Epithelial cell of prostate (primary cell): ENCODE measurements around the gene KCNMA1.
A peak's percentile ranks its signal among the peaks of the same experiment; 100 is the strongest.

Source experiments
- DNase-seq: peaks from one replicate; pipeline ENCODE4 v3.0.0-alpha.2; 2011; ENCODE audit warnings: low read depth, low spot score
- H3K27ac ChIP-seq: fragments of 450-650 bp; 2 replicates; pipeline ENCODE4 v1.5.1; 2017; ENCODE audit warnings: mild to moderate bottlenecking

KCNMA1 gene

DNA sequence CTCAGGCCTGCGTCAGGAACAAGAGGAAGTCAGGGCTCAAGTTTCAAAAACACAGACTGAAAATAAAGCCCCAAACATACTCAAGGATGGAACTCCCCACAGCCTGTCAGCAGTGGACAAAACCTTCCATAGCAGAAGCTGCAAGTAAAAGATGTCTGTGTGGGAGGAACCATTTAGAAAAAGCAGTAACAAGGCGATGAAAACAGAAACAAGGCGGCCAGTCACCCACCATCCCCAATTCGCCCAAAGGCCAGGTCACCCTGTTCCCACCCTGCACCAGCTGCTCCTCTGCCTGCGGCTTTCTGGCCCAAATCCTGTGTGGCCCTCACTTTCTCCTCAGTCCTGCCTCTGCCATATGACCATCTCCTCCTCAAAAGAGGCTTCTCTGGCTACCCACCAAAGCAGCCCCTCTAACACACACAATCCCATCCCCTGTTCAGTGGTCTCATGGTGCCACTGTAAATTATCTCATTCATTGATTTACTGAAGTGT is 27.8 kb downstream of the KCNMA1 start:
- H3K27ac ChIP-seq = no peak overlapping the region
- DNase-seq = no peak

- DNase-seq = no peak
- H3K27ac ChIP-seq = no peak overlapping the region
These were observed 29.3 kb downstream of the KCNMA1 start for GRCh38 chr10:77608281-77608680.

DNA sequence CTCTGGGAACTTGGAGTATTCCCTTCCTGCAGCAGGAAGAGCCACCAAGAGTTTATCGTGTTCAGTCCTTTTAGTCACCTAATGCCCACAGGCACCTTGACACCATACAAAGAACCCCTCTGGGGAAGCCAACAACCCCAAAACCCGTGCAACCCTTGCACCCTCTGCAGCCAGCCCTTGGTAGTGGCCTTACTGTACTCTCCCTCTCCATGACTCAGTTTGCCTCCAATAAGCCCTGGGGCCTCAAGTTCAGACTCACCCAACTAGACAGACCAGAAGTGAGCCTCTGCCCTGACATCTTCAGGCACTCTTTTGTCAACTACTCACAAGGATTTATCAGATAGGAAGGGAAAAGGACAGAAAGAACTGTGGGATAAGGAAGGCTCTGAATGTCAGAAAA is 30.9 kb downstream of the KCNMA1 start:
- no peak overlapping the region for H3K27ac ChIP-seq
- DNase-seq = peak; percentile 68

DNA sequence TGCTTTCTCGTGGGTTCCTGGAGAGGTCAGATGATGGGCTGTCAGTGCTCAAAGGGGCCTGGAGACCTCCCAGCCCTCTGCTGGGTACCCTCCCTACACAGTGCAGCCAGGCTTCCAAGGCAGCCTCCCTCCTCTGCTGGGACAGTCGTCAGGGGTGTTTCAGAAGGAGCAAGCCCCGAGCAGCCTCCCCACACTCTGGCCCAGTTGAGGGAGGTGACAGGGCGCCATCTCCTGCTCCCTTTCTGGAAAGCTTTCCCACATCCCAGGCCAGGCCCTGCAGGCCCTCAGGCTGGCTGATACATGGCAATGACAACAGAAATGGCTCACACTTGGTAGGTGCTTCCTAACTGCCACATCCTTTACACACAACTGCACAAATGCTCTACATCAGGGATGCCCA is 32.1 kb downstream of the KCNMA1 start:
- DNase-seq = no peak

GRCh38 chr10:77604941-77605351 is 32.7 kb downstream of the KCNMA1 start:
- DNase-seq = no peak
- no peak overlapping the region for H3K27ac ChIP-seq

More for the DNA sequence above, 32.1 kb downstream of the KCNMA1 start:
- no peak overlapping the region for H3K27ac ChIP-seq

- no peak for DNase-seq
- H3K27ac ChIP-seq = peak overlapping the region; percentile 42
These were observed 33.5 kb downstream of the KCNMA1 start for GRCh38 chr10:77604063-77604462.

DNA sequence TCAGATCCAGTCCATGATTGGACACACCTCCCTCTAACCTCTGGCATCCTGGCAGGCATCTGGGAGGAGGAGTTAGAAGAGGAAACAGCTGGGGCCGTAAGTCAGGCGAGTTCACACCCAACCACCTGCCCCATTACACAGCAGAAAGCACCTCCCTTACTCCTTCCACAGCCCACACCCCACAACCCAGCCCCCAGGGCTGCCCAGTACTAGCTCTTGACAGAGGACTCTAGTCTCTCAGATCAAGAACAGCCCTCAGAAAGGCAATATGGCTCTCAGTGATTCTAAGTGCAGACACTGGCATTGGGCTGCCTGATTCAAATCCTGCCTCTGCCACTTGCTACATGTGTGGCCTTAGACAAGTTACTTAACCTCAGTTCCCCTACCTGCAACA is 34.1 kb downstream of the KCNMA1 start:
- H3K27ac ChIP-seq = peak overlapping the region; percentile 42
- no peak for DNase-seq

- peak overlapping the region; percentile 42 for H3K27ac ChIP-seq
- DNase-seq = no peak
These were observed 34.6 kb downstream of the KCNMA1 start for GRCh38 chr10:77602913-77603533.

GRCh38 chr10:77602231-77602912 is 35.2 kb downstream of the KCNMA1 start:
- DNase-seq = no peak
- H3K27ac ChIP-seq = no peak overlapping the region

DNA sequence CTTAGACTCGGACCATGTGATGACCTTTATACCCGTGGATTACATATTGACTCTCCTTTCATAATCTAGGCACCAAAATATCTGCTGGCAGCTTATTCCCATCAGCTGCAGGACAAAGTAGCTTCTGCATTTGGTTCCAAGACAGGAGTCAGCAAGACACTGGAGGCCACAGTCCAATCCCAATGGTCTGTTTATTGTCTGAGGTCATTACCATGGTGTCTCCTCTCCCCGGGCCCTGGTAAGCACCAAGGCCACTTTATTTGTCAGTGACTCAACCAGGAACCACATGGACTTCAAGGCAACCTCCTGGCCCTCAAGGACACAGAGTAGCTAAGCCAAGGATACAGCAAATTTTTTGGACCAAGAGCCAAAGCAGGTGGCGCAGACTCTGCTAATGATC is 36.1 kb downstream of the KCNMA1 start:
- no peak for DNase-seq
- H3K27ac ChIP-seq = no peak overlapping the region

GRCh38 chr10:77600640-77601039 is 37.0 kb downstream of the KCNMA1 start:
- no peak for DNase-seq
- no peak overlapping the region for H3K27ac ChIP-seq

- no peak for DNase-seq
- no peak overlapping the region for H3K27ac ChIP-seq
These were observed 38.0 kb downstream of the KCNMA1 start for GRCh38 chr10:77599651-77600050.

DNA sequence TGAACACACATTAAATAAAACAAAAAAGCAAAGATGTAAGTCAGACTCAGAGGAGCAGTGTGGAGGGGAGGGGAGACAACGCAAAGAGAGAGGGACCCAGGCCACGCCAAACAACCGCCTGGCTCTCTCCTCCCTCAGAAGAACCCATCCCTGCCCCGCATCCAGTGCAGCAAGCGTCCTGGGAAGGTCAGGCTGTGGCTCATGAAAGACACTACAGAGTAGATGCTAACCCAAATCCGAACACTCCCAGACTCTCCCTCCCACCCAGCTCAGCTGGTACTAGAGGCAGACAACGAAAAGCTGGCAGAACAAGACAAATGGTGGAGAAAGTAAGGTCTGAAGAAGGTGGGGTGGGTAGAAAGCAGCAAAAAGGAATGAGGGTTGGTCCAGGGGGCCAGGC is 39.0 kb downstream of the KCNMA1 start:
- no peak for DNase-seq
- no peak overlapping the region for H3K27ac ChIP-seq

DNA sequence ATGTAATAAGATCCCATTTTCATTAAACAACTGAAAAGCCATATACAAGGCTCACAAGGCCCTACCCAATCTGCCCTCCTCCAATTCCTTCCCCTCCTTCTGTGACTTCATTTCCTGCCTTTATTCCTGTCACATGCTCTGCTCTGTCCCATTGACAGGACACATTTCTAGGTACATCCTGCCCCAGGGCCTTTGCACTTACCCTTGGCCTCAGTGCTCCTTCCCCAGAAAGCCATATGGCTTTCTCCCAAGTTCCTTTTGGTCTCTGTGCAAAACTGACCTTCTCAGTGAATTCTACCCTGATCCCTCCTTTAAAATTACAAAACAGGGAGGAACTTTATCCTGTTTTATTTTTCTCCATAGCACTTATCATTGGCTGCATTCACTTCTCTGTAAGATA is 40.0 kb downstream of the KCNMA1 start:
- no peak for DNase-seq
- no peak overlapping the region for H3K27ac ChIP-seq

DNA sequence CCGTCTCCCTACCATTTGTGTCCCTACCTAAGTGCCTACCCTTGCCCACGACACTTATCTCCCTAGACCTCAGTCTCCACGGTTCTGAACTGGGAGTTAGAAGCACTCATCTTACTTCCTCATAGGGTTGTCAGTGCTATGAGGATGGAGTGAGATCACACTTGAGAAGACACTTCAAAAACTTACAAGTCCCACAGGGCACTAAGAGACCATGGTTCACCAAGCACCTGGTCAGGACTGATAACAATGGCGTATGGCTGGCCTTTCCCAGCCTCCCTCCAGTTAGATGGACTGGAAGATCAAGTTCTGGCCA is 43.2 kb downstream of the KCNMA1 start:
- H3K27ac ChIP-seq = no peak overlapping the region
- no peak for DNase-seq

DNA sequence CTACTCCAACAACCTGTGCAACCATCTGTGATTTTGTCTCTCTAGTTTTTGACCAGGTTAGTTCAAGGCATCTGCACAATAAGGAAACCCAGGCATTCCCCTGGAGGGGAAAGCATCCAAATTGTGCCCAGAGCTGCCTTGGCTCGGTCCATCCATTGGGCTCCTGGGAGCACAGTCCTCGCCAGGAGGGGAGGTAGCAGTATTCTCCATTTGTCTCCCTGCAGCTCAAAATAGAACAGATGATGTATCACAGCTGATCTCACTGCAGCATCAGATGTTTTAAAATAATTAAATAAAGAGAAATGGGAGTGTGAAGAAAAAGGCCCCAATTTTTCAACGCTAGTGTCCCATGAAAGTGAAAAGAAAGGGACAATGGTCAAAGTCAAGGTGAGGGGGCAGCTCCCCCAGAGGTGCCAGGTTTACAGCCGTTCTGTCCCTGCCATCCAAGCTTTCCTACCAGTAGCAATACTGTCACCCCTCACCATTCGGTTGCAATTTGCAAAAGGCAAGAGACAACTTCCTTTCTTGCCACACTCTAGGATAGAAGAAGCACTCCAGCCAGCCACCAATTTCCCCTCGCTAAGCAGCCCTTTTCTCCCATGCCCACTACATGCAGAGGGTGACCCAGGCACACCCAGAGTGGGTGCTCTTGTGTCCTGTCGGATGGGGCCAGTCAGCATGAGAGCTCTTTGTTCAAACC is 43.7 kb downstream of the KCNMA1 start:
- peak overlapping the region; percentile 62 for H3K27ac ChIP-seq
- no peak for DNase-seq

GRCh38 chr10:77592946-77593636 is 44.5 kb downstream of the KCNMA1 start:
- H3K27ac ChIP-seq = peak overlapping the region; percentile 62
- DNase-seq = peak; percentile 82

DNA sequence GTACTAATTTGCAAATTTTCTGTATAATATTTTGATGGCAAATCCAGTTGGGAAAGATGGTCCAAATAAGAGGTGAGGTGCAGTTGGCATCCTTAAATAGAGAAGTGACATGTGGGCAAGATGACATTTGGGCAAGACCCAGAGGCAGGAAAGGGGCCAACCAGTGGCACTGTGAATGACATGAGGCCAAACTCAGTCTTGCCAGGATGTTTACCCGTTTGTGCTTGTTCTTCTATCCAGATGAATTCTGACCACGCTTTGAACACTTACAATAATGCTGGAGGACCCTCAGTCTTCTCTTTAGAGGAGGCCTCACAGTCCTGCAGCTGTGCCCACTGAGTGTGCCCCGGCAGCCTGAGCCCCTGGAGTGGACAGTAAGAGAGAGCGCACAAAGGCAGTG is 45.1 kb downstream of the KCNMA1 start:
- no peak for DNase-seq
- peak overlapping the region; percentile 62 for H3K27ac ChIP-seq

GRCh38 chr10:77591238-77591880 is 46.2 kb downstream of the KCNMA1 start:
- no peak for DNase-seq
- no peak overlapping the region for H3K27ac ChIP-seq
